Right lobe of liver (tissue), 6 donors: ENCODE results near the gene RNF212. TPM values are rescaled to one million over a fixed set of nuclear protein-coding genes. Genes with fewer than 3 reads are reported as not detected.
A peak's percentile ranks its signal among the peaks of the same experiment; 100 is the strongest.

Source experiments
- ATAC-seq, 4 donors: fragments of 200-7000 bp; cut with Tn5 transposase; one replicate each; pipeline ENCODE4 v1.9.1; 2020; ENCODE audit warnings: mild to moderate bottlenecking in 4 of 4, moderate library complexity in 4 of 4
- DNase-seq, 3 donors: peaks; one replicate each; pipeline ENCODE4 v3.0.0-alpha.2; 2020
- H3K27ac ChIP-seq, 3 donors: fragments of 200-600 bp; one replicate each; pipeline ENCODE4 v1.8.0; 2022
- H3K27me3 ChIP-seq, 2 donors: fragments of 200-600 bp; one replicate each; pipeline ENCODE4 v1.8.0; 2022
- H3K36me3 ChIP-seq, 4 donors: fragments of 200-600 bp; sonication (generic) in 1 of 4; one replicate each; pipeline versions ENCODE4 v1.5.1 to v1.8.0; 2017 to 2022; ENCODE audit warnings: control low read depth in 1 of 4
- H3K4me1 ChIP-seq, 4 donors: fragments of 200-600 bp; sonication (generic) in 1 of 4; one replicate each; pipeline versions ENCODE4 v1.5.1 to v1.8.0; 2017 to 2022; ENCODE audit warnings: control low read depth in 1 of 4
- H3K4me3 ChIP-seq, 3 donors: fragments of 200-600 bp; one replicate each; pipeline ENCODE4 v1.8.0; 2022
- H3K9me3 ChIP-seq, 4 donors: fragments of 200-600 bp; sonication (generic) in 1 of 4; one replicate each; pipeline versions ENCODE4 v1.5.1 to v1.8.0; 2017 to 2022; ENCODE audit warnings: control low read depth in 1 of 4
- POLR2A ChIP-seq: fragments of 450-650 bp; IDR thresholded peaks from one replicate; pipeline ENCODE4 v1.6.1; 2017; ENCODE audit warnings: antibody characterized with exemption, mild to moderate bottlenecking
- WGBS: methylation state at CpG from one replicate; pipeline ENCODE4 v1.1.6; 2018; ENCODE audit warnings: low coverage, low lambda C conversion rate; ENCODE audit not compliant: insufficient coverage; ENCODE audit errors: missing lambda C conversion rate; 5-methylcytosine and 5-hydroxymethylcytosine counted together
- intact Hi-C, 2 donors: fragments of 100-400 bp; cut with DNase I; formaldehyde crosslinking; loops; one replicate each; pipeline versions ENCODE4 v1.11.2 to v1.14.1; 2022
- total RNA-seq, 6 experiments: library from RNA; depleted of rRNA in 2 of 6; stranded (reverse); fragments of >200 nt in 2 of 6; fragmentation: NEBNext Ultra II Directional in 3 of 6; extraction: Animal tissue kit (Norgen Biotek cat#: 25700) in 3 of 6; gene quantifications; one replicate each; pipeline versions ENCODE4 v1.1.0 to v1.2.4, GENCODE V29; 2016 to 2023
- TF ChIP-seq, protein P1 (sequence below), 4 donors: fragments of 200-600 bp in 3 of 4; fragments of 450-650 bp in 1 of 4; IDR thresholded peaks; one replicate each; pipeline versions ENCODE4 v1.5.1 to v1.8.0; 2016 to 2022; ENCODE audit warnings: antibody characterized with exemption in 4 of 4, mild to moderate bottlenecking in 2 of 4
- donor health status: DM: no; HTN: yes; CAD: no.
- donor health status: DM: no; HTN: no; CAD: no.
- donor health status: DM: no; HTN: no; CAD: no.
- donor health status: DM: no; HTN: yes; CAD: no.
- donor health status: DM: no; HTN: yes; CAD: no.

Gene RNF212
- total RNA-seq, 6 experiments from 2014 or later, result 0.29 to 1.2 (median 0.50) TPM; not detected in 2

DNA sequence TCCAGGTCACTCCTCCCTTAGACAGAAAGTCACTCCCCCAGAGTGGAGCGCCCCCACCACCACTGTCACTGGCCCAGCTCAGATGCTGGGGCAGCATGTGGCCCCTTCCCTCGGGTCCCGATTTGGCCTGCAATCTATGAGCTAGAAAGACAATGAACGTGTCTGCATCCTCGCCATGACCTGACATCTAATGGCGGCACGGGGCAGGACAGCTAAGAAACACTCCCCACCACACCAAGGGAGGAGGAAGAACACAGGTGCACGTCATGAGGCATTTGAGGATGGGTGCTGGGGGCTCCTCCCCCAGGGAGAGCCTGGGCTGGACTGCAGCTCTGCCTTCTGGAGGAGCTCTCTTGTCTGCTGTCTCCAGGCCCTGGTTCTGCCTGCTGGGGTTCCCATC lies 8.7 kb downstream of the RNF212 start:
- H3K27ac ChIP-seq, result no peak overlapping the region
- TF ChIP-seq POLR2A, result no peak
- TF ChIP-seq, protein P1, sequence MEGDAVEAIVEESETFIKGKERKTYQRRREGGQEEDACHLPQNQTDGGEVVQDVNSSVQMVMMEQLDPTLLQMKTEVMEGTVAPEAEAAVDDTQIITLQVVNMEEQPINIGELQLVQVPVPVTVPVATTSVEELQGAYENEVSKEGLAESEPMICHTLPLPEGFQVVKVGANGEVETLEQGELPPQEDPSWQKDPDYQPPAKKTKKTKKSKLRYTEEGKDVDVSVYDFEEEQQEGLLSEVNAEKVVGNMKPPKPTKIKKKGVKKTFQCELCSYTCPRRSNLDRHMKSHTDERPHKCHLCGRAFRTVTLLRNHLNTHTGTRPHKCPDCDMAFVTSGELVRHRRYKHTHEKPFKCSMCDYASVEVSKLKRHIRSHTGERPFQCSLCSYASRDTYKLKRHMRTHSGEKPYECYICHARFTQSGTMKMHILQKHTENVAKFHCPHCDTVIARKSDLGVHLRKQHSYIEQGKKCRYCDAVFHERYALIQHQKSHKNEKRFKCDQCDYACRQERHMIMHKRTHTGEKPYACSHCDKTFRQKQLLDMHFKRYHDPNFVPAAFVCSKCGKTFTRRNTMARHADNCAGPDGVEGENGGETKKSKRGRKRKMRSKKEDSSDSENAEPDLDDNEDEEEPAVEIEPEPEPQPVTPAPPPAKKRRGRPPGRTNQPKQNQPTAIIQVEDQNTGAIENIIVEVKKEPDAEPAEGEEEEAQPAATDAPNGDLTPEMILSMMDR (IDR thresholded peaks at IDR 0.05), result no peak
- H3K9me3 ChIP-seq, result no peaks in the 10 kb centered on the region
- no peaks in the 10 kb centered on the region for H3K27me3 ChIP-seq
- no CpG with 5 or more reads among the region's 8 CpGs for WGBS
- H3K36me3 ChIP-seq, result no peaks in the 10 kb centered on the region
- H3K4me1 ChIP-seq, result no peaks in the 10 kb centered on the region
- ATAC-seq (peak in 1 of 4 donors; percentile 33), DNase-seq (peak in 1 of 3 donors; percentile 27)
- H3K4me3 ChIP-seq, result no peak overlapping the region
- intact Hi-C loops, result no loop called here

DNA sequence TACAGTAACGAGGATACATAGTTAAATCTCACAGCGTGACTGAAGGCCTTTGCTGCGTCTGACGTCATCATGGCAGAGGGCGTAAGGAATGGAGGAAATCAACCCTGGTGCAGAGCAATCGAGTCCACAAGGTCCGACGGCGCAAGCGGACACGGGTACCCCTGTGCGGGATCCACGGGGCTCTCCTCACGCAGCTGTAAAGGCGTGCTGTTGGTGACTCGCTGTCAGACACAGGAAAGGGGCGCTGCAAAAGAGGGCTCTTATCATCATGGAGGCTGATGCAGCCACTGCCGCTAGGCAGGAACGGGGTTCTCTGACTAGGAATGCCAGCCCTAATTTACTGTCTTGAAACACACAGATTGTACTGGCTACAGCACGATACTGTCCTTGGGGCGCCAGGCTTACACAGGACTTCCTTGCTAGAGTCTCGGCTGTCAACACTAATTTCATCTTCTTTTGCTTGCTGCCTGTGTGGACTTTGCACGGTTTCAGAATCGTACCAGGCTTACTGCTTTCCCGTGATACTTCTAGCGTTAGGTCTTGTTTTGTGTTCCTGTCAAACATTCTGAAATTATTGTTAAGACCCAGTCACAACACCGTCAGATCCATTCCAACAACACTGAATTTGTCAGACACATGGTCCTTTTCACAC lies 13.6 kb downstream of the RNF212 start:
- 67% methylated on average over 18 of the region's 27 CpGs for WGBS
- Histone ChIP-seq H3K27ac (no peak overlapping the region), H3K4me3 (no peak overlapping the region), H3K36me3 (no peaks in the 10 kb centered on the region), H3K4me1 (no peaks in the 10 kb centered on the region), H3K27me3 (no peaks in the 10 kb centered on the region), H3K9me3 (no peaks in the 10 kb centered on the region)
- TF ChIP-seq POLR2A, result no peak
- TF ChIP-seq, protein P1 (IDR thresholded peaks at IDR 0.05), result no peak
- intact Hi-C loops, result no loop called here
- DNase-seq, result peak in 1 of 3 donors; percentile 40
- ATAC-seq, result no peak

DNA sequence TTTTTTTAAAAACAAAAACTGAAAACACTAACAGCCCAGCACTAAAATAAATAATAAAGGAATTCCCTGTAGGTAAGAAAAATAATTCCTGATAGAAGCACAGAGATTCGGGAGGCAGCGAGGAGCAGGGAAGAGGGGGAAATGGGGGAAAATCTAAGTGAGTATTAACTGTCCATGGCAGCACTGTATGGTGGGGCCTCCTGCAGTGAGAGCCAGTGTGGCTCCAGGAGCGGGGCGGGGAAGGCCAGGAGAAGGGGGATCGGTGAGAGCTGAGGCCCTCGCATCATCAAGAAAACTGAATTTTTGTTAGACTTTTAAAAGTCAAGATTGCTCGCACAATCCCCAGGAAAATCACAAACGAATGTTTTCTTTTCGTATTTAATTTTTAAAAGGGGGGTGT lies 14.1 kb downstream of the RNF212 start:
- Histone ChIP-seq H3K4me3 (no peak overlapping the region), H3K27me3 (no peaks in the 10 kb centered on the region), H3K27ac (no peak overlapping the region), H3K36me3 (no peaks in the 10 kb centered on the region), H3K9me3 (no peaks in the 10 kb centered on the region), H3K4me1 (no peaks in the 10 kb centered on the region)
- intact Hi-C loops, result no loop called here
- no peak for ATAC-seq
- 89% methylated on average over 9 of the region's 9 CpGs for WGBS
- TF ChIP-seq, protein P1 (IDR thresholded peaks at IDR 0.05), result no peak
- TF ChIP-seq POLR2A, result no peak
- no peak for DNase-seq

DNA sequence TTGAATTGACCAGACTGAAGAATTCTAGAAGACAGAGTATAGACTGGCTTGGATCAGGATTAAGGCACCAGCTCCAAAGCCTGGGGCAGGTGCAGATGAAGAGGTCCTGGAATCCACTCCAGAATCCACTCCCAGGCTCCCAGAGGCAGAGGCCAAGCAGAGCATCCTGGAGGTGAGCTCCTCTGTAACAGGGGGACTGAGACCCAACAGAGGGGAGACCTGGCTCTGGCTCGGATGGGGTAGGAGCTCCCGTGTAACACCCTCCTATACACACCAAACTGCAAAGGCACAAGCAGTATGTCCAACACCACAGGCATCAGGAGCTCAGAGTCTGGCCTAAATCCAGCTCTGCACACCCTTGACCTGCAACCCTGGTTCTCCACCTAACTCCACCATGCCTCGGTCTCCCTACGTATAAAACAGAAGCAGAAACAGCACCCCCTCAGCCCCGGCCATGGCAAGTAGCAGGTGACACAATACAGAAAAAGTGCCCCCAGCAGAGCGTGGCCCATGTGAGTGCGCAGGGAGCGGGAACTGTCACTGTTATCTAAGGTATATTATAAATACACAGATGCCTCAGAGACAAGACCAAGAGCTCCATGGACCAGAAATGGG lies 14.9 kb downstream of the RNF212 start:
- intact Hi-C loops, result no loop called here
- WGBS, result 90% methylated on average over 6 of the region's 8 CpGs
- H3K9me3 ChIP-seq, result no peaks in the 10 kb centered on the region
- H3K27me3 ChIP-seq, result no peaks in the 10 kb centered on the region
- TF ChIP-seq, protein P1 (IDR thresholded peaks at IDR 0.05), result no peak
- TF ChIP-seq POLR2A, result no peak
- DNase-seq (peak in 1 of 3 donors; percentile 27), ATAC-seq (no peak)
- no peaks in the 10 kb centered on the region for H3K4me1 ChIP-seq
- no peaks in the 10 kb centered on the region for H3K36me3 ChIP-seq
- no peak overlapping the region for H3K4me3 ChIP-seq
- no peak overlapping the region for H3K27ac ChIP-seq
